ENCODE measurements around the gene HOGA1.

Gene HOGA1

DNA sequence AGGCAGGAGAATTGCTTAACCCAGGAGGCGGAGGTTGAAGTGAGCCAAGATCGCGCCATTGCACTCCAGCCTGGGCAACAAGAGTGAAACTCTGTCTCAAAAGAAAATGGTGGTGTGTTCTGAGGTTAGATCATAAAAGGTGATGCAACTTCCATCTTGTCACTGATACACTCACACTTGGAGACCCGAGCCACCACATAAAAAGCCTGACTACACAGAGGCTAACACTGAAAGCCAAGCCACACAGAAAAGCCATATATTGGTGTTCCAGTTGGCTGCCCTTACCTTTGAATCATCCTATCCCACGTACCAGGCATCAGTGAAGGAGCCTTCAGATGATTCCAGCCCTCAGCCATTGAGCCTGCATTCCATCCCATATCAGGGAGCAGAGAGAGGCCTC lies 45.1 kb downstream of the HOGA1 start:
- H2AFZ ChIP-seq (ENCODE audit: low read length) = no peak overlapping the region
- H3K4me3 ChIP-seq (ENCODE audit: low read length) = no peak overlapping the region
- no peaks in the 10 kb centered on the region for H3K79me2 ChIP-seq (ENCODE audit: low read length)
- no peak for DNase-seq
- no peak overlapping the region for H3K27ac ChIP-seq (ENCODE audit: low read length)
- no peaks in the 10 kb centered on the region for H4K20me1 ChIP-seq (ENCODE audit: insufficient read depth, low read length)
- no peaks in the 10 kb centered on the region for H3F3A ChIP-seq (ENCODE audit: insufficient read depth, low read length)
- H3K27me3 ChIP-seq (replicated peaks; ENCODE audit: insufficient read depth, low read length) = no peaks in the 10 kb centered on the region
- no peaks in the 10 kb centered on the region for H3K36me3 ChIP-seq (replicated peaks; ENCODE audit: insufficient read depth, low read length)
- no peaks in the 10 kb centered on the region for H3K9me3 ChIP-seq (replicated peaks; ENCODE audit: insufficient read depth, low read length)
- no peak overlapping the region for H3K9ac ChIP-seq (ENCODE audit: low read length)
- no peaks in the 10 kb centered on the region for H3K9me2 ChIP-seq (replicated peaks; ENCODE audit: insufficient read depth, low read length)
- TF ChIP-seq EZH2 (optimal IDR thresholded peaks at IDR 0.05; ENCODE audit: low read depth, low read length) = no peak
- TF ChIP-seq, protein P1, sequence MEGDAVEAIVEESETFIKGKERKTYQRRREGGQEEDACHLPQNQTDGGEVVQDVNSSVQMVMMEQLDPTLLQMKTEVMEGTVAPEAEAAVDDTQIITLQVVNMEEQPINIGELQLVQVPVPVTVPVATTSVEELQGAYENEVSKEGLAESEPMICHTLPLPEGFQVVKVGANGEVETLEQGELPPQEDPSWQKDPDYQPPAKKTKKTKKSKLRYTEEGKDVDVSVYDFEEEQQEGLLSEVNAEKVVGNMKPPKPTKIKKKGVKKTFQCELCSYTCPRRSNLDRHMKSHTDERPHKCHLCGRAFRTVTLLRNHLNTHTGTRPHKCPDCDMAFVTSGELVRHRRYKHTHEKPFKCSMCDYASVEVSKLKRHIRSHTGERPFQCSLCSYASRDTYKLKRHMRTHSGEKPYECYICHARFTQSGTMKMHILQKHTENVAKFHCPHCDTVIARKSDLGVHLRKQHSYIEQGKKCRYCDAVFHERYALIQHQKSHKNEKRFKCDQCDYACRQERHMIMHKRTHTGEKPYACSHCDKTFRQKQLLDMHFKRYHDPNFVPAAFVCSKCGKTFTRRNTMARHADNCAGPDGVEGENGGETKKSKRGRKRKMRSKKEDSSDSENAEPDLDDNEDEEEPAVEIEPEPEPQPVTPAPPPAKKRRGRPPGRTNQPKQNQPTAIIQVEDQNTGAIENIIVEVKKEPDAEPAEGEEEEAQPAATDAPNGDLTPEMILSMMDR (IDR thresholded peaks at IDR 0.05; ENCODE audit: low read length) = no peak
- H3K4me2 ChIP-seq (ENCODE audit: low read depth, low read length) = no peak overlapping the region
- no peaks in the 10 kb centered on the region for H3K4me1 ChIP-seq (ENCODE audit: low read length)

DNA sequence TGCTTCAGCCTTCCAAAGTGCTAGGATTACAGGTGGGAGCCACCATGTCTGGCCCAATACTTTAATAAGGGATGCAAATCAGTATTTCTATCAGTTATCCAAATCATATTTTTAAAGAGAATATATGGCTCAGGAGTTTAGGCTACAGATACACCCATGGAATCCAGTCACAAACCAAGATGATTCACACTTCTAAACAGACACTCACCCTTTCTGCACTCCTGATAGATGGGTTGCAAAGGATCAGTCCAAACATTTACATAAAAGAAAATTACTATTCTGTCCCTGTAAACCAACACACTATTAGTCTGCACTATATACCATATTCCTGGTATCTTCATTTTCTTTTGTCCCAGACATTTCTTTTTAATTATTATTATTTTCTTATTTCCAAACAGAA lies 46.9 kb downstream of the HOGA1 start:
- H3F3A ChIP-seq (ENCODE audit: insufficient read depth, low read length) = no peaks in the 10 kb centered on the region
- H4K20me1 ChIP-seq (ENCODE audit: insufficient read depth, low read length) = no peaks in the 10 kb centered on the region
- H3K36me3 ChIP-seq (replicated peaks; ENCODE audit: insufficient read depth, low read length) = no peaks in the 10 kb centered on the region
- H3K27ac ChIP-seq (ENCODE audit: low read length) = no peak overlapping the region
- H3K4me3 ChIP-seq (ENCODE audit: low read length) = no peak overlapping the region
- DNase-seq = no peak
- no peaks in the 10 kb centered on the region for H3K4me1 ChIP-seq (ENCODE audit: low read length)
- no peak overlapping the region for H2AFZ ChIP-seq (ENCODE audit: low read length)
- H3K79me2 ChIP-seq (ENCODE audit: low read length) = no peaks in the 10 kb centered on the region
- no peak overlapping the region for H3K9ac ChIP-seq (ENCODE audit: low read length)
- no peak for TF ChIP-seq EZH2phosphoT487 (IDR thresholded peaks at IDR 0.05; ENCODE audit: low read length)
- TF ChIP-seq, protein P1 (IDR thresholded peaks at IDR 0.05; ENCODE audit: low read length) = no peak
- no peak for TF ChIP-seq EZH2 (optimal IDR thresholded peaks at IDR 0.05; ENCODE audit: low read depth, low read length)
- H3K27me3 ChIP-seq (replicated peaks; ENCODE audit: insufficient read depth, low read length) = no peaks in the 10 kb centered on the region
- no peak overlapping the region for H3K4me2 ChIP-seq (ENCODE audit: low read depth, low read length)
- no peaks in the 10 kb centered on the region for H3K9me2 ChIP-seq (replicated peaks; ENCODE audit: insufficient read depth, low read length)
- H3K9me3 ChIP-seq (replicated peaks; ENCODE audit: insufficient read depth, low read length) = no peaks in the 10 kb centered on the region

DNA sequence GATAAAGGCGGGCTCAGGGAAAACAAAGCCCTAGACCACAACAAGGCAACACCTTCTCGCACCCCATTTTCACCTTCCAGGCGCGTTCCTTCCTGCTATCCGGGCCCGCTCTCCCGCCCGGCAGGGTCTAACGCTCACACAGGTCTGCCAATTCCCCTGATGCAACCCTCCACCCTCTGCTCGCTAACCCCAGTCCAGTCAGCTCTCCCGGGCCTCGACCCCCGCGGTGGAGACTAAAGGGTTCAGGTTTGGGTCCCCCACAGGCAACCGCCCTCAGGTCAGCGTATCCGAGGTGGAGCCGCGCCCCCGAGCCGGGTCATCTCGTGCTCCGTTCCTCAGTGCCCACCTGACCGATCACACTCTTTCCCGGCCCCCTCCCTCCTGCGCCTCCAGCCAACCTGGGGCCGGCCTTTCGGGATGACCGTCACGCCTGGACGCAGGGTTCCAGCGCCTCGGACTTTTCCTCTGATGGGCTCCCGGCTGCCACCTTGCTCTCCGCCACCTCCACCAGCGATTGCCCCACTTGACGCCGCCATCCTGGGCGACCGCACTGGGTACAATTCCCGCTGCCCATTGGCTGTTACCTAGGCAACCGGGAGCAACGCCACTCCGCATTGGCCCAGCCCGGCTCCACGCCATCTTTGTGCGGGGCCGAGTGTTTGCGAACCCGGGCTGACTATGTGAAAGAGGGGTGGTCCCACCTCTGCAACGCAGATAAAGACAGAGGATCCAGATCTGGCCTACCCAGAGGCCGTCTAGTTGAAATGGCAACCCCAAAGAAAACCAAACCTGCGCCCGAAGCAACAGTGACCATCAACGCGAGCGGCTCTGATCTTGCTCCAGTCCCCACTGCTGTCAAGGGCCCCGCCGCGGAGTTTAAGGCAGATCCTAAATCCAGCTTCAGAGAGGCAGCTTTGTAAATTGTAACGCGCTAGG lies 49.0 kb downstream of the HOGA1 start, which contains the start of gene MORN4:
Gene MORN4 (minus strand): TSS at position 552 of the 936 bp plus-strand sequence. CDS start 13,847 bp downstream, outside the sequence.
- peak within 1 kb of the TSS; percentile 66 for H3K4me2 ChIP-seq (ENCODE audit: low read depth, low read length)
- DNase-seq = peak; percentile 87
- no peaks in the 10 kb centered on the region for H3F3A ChIP-seq (ENCODE audit: insufficient read depth, low read length)
- no peaks in the 10 kb centered on the region for H3K36me3 ChIP-seq (replicated peaks; ENCODE audit: insufficient read depth, low read length)
- H3K4me1 ChIP-seq (ENCODE audit: low read length) = no peaks in the 10 kb centered on the region
- H3K9me3 ChIP-seq (replicated peaks; ENCODE audit: insufficient read depth, low read length) = no peaks in the 10 kb centered on the region
- H2AFZ ChIP-seq (ENCODE audit: low read length) = peak within 1 kb of the TSS; percentile 94
- H4K20me1 ChIP-seq (ENCODE audit: insufficient read depth, low read length) = no peaks in the 10 kb centered on the region
- no peaks in the 10 kb centered on the region for H3K79me2 ChIP-seq (ENCODE audit: low read length)
- H3K9ac ChIP-seq (ENCODE audit: low read length) = peak within 1 kb of the TSS; percentile 45; the same call in 1 of the 2 replicates
- no peaks in the 10 kb centered on the region for H3K27me3 ChIP-seq (replicated peaks; ENCODE audit: insufficient read depth, low read length)
- TF ChIP-seq, protein P1 (IDR thresholded peaks at IDR 0.05; ENCODE audit: low read length) = no peak
- TF ChIP-seq EZH2phosphoT487 (IDR thresholded peaks at IDR 0.05; ENCODE audit: low read length) (no peak), EZH2 (optimal IDR thresholded peaks at IDR 0.05; ENCODE audit: low read depth, low read length) (no peak)
- no peaks in the 10 kb centered on the region for H3K9me2 ChIP-seq (replicated peaks; ENCODE audit: insufficient read depth, low read length)
- H3K27ac ChIP-seq (ENCODE audit: low read length) = no peak within 1 kb of the TSS
- H3K4me3 ChIP-seq (ENCODE audit: low read length) = peak within 1 kb of the TSS; percentile 79
